GM19351 (cell line): ENCODE measurements around the gene AGAP5.

Experiments
- ATAC-seq: cut with Tn5 transposase; IDR thresholded peaks from one replicate; pipeline ENCODE4 v1.9.1; 2021; ENCODE audit warnings: mild to moderate bottlenecking, moderate library complexity; ENCODE audit not compliant: unreplicated experiment

Gene AGAP5

DNA sequence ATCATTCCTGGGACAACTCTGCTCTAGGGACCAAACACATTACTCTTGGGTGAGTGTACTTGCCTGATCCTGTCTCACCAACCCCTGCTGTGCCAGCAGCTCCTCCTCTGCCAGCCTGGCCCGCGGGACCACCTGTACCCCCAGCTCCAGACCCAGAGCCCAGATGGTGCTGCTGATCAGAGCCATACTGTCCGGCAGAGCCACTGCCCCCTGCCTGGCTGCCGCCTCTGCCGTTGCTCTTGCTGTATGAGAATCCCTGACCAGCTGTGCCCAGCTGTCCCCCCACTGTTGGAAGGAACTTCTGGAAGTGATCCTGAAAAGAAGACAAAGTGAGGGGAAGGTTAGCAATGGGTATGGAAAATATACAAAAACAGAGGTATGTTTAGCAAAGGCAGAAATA lies 63.5 kb downstream of the AGAP5 start:
- ATAC-seq, result no peak

DNA sequence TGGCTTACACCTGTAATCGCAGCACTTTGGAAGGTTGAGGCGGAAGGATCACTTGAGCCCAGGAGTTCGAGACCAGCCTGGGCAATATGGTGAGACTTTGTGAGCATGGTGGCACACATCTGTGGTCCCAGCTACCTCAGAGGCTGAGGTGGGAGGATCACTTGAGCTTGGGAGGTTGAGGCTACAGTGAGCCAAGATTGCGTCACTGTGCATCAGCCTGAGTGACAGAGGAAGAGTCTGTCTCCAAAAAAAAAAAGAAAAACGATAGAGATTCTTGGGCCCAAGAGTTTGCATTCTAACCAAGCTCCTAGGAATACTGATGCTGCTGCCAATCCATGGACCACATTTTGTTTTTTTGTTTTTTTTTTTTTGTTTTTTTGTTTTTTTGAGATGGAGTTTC lies 68.7 kb downstream of the AGAP5 start:
- ATAC-seq, result no peak

DNA sequence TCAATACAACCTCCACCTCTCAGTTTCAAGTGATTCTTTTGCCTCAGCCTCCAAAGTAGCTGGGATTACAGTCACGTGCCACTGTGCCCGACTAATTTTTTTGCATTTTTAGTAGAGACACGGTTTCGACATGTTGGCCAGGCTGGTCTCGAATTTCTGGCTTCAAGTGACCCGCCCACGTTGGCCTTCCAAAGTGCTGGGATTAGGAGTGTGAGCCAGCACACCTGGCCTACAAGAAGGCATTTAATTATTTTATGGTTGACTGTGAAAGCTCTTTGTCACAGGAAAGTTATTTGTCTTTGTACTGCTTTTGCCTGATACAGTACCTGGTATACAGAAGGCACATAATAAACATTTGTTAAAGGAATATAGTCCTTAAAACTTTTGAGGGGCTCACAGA lies 69.5 kb downstream of the AGAP5 start:
- no peak for ATAC-seq

DNA sequence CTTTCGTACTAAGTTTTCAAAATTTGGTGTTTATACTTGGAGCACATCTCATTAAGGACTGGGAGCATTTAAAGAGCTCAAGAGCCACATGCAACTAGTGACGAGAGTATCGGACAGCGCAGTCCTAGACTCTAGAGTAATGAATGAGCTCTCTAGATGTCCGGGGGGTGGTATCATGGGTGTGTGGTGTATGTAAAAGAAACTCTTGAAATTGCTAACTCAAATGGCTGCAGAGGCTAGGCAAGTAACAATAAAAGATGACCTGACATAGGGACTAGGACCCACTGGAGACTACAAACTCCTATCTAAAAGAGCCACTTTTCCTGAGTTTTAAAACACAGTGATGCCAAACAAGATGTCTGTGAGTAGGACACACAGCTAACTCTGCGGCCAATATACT lies 70.6 kb downstream of the AGAP5 start:
- ATAC-seq, result no peak

DNA sequence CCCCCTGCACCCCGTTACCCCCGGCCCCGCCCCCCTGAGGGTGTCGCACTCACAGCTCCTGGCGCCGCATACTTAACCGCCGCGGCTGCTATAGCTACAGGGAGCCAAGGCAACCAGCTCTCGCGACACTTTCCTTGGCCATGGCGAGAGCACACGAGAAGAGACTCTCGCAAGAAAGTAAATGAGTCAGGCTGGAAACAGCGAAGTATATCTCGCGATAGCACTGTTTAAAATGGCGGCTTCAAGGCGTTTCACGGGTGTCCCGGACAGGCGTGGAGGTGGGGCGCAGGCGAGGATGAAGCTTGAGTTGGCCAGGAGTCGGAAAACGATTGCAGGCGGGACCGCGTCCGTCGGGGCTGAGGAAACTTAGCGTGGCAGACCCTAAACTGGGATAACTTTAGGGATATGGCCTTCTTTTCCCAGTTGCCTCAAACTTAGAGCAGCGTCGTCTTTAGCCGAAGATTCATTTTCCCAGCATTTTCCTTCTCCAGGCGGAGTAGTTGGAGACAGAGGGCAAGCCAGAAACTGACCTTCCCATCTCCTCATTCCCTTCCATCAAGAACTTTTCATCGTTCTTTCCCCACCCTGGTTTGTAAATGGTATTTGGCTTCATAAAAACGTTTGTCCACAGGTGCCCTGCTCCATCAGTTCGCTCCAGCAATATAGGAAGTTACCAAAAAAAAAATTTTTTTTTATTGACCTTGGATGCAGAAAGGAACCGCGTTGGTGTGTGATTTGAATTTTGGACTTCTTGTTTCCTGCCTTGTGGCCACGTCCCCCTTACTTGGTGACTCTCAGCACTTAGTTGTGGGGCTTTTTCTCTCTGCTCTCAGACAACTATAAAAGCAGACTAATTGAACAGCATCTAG lies 71.8 kb downstream of the AGAP5 start:
- ATAC-seq, result peak; percentile 95

DNA sequence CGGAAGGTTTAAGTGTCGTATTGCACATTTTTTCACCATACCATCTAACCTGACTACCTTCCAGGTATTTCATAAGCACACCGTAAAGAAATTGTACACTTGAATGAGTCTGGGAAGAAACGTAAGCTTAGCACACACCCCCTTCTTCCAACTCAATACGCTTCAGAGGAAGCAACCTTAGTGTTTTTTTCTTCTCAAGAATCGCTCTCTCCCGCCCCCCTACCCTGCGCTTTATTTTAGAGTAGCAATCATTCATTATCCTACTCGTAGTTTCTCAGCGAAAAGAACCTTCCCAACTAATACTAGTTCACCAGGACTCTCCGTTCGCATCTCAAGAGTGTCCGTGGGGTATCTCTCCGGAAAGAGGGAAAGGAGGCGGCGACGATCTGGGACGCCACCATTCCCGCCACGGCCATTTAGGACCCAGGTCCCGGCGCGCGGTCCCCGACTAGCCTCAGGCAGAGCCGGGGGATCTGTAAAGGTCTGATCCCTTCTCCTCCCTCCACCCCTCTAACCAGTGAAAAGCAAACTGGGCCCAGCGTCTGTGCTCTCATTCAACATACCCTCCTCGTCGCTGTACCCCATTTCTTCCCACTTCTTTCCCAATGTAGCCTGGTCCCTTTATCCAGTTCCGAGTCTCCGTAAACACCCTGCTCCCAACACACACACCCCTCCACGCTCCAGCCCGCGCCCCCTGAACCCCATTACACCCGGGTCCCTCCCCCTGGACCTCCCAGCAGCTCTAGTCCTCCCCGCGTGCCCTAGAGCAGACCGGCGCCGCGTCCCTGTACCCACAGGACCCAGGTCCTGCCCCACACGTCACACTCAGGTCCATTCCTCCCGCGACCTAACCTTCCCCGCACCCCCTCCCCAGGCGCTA lies 72.7 kb downstream of the AGAP5 start:
- ATAC-seq, result peak; percentile 38
